ENCODE results near the gene GRM8.
A peak's percentile ranks its signal among the peaks of the same experiment; 100 is the strongest.

Gene GRM8

GRCh38 chr7:127252778-127253280 lies at the start of gene GRM8:
Gene GRM8, minus strand, starts transcription at chr7:127252941.
- H3K4me3 ChIP-seq (ENCODE audit: low read depth, low read length) = peak within 1 kb of the TSS; percentile 72
- no peak for TF ChIP-seq CTCF (IDR thresholded peaks at IDR 0.05; ENCODE audit: low read depth, low read length)

- no peak overlapping the region for H3K4me3 ChIP-seq (ENCODE audit: low read depth, low read length)
- no peak for TF ChIP-seq CTCF (IDR thresholded peaks at IDR 0.05; ENCODE audit: low read depth, low read length)
These were observed 38.1 kb upstream of the GRM8 start for GRCh38 chr7:127290801-127291361.

- H3K4me3 ChIP-seq (ENCODE audit: low read depth, low read length) = no peak overlapping the region
- TF ChIP-seq CTCF (IDR thresholded peaks at IDR 0.05; ENCODE audit: low read depth, low read length) = no peak
These were observed 37.4 kb upstream of the GRM8 start for GRCh38 chr7:127290116-127290655.

- no peak overlapping the region for H3K4me3 ChIP-seq (ENCODE audit: low read depth, low read length)
- TF ChIP-seq CTCF (IDR thresholded peaks at IDR 0.05; ENCODE audit: low read depth, low read length) = no peak
These were observed 34.4 kb upstream of the GRM8 start for GRCh38 chr7:127287133-127287532.

- no peak overlapping the region for H3K4me3 ChIP-seq (ENCODE audit: low read depth, low read length)
- no peak for TF ChIP-seq CTCF (IDR thresholded peaks at IDR 0.05; ENCODE audit: low read depth, low read length)
These were observed 17.4 kb upstream of the GRM8 start for GRCh38 chr7:127270093-127270492.

- no peak for TF ChIP-seq CTCF (IDR thresholded peaks at IDR 0.05; ENCODE audit: low read depth, low read length)
- no peak overlapping the region for H3K4me3 ChIP-seq (ENCODE audit: low read depth, low read length)
These were observed 13.3 kb upstream of the GRM8 start for GRCh38 chr7:127266047-127266446.

- H3K4me3 ChIP-seq (ENCODE audit: low read depth, low read length) = no peak overlapping the region
- TF ChIP-seq CTCF (IDR thresholded peaks at IDR 0.05; ENCODE audit: low read depth, low read length) = no peak
These were observed 11.5 kb upstream of the GRM8 start for GRCh38 chr7:127264219-127264618.
